Measurements from ENCODE around the gene HBB.

HBB gene

DNA sequence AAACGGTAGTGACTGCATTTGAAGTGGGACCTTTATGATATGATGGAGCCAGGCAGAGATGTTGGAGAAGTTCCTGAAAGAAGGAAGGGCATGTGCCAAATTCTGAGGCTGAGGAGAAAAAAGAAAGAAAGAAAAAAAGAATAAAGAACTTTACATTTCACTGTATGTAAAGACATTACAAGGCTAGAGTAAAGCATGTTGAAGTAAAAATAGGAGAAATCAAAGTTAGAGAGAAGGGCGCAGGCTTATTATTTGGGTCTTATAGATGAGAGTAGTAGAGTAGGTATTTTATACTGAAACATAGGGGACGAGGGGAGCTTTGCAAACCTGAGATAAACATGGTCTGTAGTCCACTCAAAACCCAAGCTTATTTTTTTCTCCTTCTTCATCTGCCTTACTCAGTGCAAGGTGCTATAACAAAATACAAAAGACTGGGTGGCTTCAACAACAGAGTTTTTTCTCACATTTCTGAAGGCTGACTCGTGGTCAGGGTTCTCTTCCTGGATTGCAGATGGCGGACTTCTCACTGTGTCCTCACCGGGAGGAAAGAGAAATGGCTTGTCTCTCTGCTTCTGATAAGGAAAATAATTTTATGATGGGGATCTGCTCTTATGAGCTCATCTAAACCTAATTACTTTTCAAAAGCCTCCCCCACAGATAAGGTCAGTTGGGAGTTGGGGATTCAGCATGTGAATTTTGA is 20.1 kb upstream of the HBB start:
- DNase-seq: no peak

DNA sequence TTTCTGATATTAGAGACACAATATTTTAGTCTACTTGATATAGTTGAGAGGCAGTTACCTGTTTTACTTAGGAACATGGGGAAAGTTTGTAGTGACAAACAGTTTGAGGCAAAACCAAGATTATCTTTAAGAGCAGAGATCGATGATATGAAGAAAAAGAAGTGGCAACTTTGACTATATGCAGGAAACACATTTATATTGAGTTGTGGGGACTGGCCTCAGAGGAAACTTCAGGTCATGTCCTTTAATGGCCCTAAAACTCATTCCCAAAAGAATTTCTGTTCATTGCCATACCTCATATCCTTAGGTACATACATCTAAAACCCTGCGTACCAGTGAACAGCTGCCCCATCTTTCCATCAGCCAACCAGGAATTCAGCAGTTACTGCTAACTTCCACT is 18.3 kb upstream of the HBB start:
- no peak for DNase-seq

DNA sequence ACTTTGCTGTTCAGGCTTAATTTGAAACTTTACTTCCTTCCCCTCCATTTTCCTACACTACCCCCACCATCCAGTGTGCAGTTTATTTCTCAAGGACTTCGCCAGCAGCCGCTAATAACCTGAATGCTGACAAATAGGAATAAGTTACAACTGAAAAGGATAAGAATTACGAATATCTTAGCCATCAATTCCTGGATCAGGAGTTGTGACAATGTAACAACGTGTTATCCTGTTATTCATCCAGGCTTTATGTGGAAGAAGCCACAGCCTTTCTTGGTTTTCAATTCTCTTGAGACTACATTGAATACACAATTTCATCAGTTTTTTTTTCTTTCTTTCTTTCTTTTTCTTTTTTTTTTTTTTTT is 16.9 kb upstream of the HBB start:
- DNase-seq: no peak

DNA sequence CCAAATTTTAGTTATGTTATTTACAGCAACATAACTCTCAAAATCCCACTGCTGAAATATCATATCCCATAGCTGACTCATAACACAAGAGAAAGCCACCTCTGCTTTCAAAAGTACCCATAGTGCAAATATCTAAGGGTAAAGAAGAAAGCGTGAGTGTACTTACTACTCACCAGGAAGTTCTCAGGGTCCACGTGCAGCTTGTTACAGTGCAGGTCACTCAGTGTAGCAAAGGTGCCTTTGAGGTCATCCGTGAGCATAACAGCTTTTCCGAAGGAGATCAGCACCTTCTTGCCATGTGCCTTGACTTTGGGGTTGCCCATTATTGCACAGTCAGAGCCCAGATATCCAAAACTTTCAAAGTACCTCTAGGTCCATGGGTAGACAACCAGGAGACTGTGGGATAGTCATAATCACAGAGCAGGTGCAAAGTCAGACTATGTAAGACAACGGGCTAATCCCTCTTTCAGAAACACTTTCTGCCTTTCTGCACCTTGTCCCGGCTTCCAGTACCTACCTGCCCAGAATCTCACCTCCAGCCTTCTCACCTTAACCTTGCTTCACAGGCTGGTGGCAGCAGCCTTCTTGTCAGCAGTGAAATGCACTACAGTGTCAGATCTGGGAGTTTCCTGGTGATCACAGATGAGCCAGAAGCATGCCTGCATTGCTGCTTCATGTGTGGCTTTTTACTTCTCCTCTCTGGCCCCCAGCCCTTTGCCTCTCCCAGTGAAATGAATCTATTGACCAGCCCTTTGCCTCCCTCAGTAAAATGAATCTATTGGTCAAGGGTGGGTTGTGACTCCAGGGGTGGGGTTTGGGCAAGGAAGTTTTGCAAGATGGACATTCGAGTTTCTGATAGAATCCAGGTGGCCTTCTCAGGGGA is 16.3 kb upstream of the HBB start:
- DNase-seq: no peak

DNA sequence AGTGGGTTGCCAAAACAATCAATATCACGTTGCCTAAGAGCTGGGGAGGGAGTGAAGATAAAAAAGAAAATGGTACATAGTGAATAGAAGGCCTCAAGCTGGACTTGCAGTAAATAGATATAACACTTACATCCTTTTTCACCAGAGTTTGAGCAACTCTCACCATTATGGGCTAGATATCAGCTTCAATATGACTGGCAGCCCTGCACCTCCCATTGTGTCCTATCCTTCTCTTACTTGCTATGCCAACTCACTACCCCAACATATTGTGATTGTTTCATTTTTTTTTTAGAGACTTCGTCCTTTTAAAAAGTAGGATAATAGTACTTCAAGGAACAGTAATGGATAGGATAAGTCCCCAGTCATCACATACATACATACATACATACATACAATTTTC is 15.3 kb upstream of the HBB start:
- no peak for DNase-seq

DNA sequence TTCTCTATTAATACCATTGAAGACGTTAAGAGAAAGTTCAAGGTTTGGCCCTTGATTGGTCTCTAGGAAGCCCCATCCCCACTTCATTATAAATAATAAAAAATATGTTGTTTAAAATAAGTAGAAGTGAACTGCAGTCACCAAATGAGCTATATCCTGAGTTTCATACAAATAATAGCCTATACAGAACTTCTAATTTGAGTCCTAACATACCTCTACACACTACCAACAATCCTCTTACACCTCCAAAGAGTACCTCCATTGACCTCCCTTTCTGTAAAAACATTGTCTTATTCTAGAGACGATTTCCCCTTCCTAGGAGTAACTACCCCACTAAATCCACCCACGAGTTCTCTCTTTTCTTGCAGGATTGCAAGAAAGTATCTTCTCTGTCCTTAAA is 14.6 kb upstream of the HBB start:
- DNase-seq: no peak

DNA sequence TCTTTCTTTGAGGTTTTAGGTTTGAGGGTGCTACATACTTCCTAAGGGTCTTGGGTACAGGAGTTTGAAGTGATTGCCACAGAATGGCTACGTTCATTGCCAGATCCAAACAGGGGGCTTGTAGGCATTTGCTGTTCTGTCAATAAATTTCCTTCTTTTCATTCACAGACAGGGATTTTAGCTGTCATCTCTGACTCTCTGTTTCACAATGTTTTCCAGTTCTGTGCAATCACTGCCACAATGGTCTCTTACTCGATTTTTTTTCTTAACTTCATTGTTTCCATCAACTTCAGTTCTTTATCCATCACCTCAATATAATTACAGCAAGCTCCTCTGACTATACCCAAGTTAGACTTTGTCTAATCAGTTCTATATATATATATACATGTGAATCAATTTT is 13.6 kb upstream of the HBB start:
- no peak for DNase-seq

DNA sequence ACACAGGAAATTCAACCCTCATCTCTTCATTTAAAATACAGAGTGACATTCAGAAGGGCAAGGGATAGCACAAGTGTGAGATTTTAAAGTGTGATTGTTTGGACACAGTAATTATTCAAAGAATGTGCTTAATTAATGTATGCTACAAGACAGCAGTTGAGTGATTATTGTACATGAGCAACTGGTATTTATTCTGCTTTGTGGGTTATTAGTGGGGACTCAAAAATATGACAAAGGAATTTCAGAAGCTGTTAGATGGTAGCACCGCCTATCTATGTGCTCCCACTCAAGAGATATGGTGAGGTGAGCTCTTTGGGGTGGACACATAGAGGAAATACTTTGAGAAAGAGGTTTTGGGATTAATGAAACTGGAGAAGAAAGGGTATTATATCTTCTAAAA is 13.2 kb upstream of the HBB start:
- no peak for DNase-seq

DNA sequence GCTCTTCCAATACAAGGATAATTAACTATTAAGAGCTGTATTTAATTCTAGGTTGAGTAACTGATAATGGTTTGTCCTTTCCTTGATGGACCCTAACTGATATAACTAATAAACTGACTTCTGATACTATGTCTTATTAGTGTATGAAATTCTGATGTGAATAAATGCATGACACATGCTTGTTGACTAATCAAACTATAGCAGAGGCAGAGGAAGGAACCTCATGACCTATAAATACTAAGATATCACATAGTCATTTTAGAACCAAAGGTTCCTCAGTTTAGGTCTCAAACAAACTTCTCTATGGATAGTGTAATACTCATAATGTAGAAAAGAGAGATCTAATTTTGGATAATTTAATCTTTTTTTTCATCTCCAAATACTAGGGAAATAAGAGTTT is 12.2 kb upstream of the HBB start:
- no peak for DNase-seq

DNA sequence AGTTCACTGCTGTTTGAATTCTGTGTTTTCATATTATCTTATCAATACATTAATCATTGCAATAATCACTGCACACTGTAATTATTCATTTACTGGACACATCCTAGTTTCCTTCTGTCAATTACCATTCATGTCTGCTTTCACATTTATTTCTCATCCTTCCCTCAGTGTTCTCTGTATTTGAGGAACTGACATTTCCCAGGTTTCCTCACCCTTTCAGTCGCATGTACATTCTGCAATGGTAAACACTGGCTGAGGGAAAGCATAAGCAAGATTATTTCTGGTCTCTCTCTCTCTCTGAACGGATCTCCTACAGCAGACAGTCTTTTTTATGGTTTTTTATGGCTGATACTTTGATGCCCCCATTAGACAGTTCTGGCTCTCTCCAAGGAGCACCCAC is 11.6 kb upstream of the HBB start:
- no peak for DNase-seq

DNA sequence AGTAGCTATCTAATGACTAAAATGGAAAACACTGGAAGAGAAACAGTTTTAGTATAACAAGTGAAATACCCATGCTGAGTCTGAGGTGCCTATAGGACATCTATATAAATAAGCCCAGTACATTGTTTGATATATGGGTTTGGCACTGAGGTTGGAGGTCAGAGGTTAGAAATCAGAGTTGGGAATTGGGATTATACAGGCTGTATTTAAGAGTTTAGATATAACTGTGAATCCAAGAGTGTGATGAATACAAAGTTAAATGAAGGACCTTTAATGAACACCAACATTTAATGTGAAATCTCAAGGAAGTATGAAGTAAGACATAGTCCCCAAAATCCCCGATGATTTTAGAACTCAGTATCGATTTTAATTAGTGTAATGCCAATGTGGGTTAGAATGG is 10.5 kb upstream of the HBB start:
- no peak for DNase-seq

DNA sequence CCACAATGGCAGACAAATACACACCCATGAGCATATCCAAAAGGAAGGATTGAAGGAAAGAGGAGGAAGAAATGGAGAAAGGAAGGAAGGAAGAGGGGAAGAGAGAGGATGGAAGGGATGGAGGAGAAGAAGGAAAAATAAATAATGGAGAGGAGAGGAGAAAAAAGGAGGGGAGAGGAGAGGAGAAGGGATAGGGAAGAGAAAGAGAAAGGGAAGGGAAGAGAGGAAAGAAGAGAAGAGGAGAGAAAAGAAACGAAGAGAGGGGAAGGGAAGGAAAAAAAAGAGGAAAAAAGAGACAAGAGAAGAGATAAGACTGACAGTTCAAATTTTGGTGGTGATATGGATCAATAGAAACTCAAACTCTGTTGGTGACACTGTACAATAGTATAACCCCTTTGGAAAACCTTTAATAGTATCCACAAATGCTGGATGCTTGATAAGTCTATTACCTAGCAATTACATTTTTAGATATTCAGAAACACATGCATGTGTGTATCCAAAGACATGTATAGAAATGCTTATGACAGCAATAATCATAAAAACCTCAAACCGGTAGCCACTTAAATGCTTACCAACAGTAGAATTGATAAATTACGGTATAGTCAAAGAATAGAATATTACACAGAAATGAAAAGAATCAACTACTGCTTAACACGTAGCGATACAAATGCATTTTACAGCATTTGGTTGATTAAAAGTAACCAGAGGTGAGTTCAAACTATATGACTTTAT is 8.7 kb upstream of the HBB start:
- no peak for DNase-seq

DNA sequence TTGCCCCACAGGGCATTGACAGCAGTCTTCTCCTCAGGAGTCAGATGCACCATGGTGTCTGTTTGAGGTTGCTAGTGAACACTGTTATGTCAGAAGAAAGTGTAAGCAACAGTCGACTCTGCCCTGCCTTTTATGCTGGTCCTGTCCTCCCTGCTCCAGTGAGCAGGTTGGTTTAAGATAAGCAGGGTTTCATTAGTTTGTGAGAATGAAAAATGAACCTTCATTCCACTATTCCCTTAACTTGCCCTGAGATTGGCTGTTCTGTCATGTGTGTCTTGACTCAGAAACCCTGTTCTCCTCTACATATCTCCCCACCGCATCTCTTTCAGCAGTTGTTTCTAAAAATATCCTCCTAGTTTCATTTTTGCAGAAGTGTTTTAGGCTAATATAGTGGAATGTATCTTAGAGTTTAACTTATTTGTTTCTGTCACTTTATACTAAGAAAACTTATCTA is 7.5 kb upstream of the HBB start, which contains the start of gene HBD:
HBD (minus strand) TSS at position 103 of the 454 bp plus-strand sequence; CDS start at position 53, 50 bp downstream.
- DNase-seq: no peak

DNA sequence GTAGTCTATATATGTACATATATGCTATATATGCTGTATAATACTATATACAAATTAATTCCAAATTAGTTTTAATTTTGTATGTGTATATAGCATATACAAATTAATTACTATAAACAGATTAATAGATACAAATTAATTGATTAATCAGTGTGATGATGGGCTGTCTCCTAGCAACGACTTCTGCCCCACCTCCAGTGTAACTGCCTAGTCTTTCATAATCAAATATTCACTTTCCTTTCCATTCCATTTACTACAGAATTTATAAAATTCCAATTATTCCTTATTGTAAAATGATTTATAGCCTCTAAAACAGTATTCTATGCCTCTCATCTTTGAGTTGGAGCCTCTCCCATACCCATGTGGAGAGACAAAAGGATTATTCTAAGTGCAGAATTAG is 6.4 kb upstream of the HBB start:
- no peak for DNase-seq

DNA sequence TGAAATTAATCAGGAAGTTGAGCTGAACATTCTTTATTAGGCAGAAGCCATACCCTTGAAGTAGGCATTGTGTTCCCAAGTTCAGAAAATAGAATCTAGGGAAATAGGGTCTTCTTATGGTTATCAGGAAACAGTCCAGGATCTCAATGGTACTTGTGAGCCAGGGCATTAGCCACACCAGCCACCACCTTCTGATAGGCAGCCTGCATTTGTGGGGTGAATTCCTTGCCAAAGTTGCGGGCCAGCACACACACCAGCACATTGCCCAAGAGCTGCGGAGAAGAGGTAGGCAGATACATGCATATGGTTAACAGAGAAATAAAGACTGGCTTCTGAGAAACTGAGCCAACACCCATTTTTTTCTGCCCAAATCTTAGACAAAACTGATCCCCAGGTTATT is 6.0 kb upstream of the HBB start:
- no peak for DNase-seq

DNA sequence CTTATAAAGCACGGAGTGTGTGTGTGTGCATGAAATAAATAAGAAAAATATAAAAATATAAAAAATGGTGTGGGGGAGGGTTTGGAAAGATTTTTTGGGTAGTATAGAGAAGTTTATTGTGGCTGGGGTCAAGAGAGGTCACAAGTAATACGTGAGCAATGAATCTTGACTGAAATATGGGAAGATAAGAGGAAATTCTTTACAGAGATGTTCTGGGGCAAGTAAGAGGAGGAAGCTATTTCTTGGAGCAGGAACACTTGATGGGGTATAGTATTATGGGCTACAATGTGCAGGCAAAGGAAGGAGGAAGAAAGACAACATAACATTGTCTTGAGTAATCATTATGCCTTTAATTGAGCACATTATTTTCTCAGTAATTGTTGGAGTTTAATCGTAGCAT is 5.3 kb upstream of the HBB start:
- DNase-seq: no peak

DNA sequence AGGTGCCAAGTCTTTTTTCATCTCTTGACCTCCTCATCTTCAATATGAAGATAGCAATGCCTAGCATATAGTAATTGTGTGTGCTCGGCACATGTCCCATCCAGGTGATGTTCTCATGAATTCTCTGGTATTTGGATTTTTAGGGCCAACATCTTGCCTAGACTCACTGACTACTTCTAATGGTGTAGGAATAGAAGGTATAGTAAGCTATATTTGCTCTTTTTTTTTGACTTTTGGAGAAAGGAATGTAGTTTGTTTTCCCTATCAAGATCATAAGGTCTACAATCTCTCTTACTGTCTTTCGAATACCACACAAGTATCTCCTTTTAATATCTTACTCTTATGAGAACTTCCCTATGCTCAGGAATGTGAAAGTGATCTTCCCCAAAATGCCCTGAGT is 4.2 kb upstream of the HBB start:
- DNase-seq: no peak

DNA sequence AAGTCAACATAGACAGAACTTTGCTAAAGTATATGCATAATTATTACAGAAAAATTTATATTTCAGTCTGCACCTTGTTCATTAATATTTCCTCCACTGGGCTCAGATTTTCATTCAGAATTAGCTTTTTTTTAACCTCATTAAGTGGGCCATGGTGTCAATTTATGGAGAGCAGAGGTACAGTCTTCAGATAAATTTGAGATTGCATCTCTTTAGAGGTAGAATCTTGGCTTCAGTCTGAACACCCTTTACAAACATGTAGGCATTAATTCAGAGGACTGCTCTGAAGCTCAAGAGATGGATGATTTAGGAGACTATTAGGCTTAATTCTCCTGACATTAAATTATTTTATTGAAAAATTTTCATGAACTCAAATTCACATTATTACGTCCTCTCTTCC is 3.4 kb upstream of the HBB start:
- DNase-seq: no peak

DNA sequence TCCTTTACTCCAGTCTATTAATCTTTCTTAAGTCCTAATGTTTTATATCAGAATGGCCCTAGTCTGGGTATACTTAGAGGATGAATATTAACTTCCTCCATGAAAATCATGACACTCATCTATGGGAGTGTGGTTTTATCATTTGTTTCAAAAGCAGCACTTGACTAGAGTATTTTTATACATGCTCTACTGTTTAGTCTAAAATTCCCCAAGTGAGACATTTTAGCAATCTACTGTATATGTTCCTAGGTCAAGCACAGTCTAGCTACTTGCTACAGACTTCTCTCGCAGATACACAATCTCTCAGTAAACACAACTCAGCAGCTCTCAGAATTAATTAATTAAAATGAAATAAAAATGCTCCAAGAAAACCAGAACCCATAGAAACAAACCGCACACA is 2.9 kb upstream of the HBB start:
- DNase-seq: no peak

DNA sequence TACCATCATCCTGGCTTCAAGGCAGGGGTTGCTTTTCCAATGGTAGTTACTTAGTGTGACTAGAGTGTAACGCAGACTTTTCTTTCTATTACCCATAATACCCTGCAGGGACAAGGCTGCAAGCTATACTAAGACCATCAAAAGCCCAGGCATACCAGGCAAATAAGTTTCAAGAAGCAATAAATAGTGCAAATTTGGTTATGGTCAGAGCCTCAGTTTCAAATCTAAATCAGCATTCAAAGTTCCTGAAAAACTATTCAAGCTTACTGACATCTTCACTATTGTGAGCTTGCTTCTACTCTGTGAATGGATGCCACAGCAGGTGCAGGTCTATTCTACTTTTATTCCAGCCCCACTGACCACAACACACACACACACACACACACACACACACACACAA is 2.5 kb upstream of the HBB start:
- DNase-seq: no peak

DNA sequence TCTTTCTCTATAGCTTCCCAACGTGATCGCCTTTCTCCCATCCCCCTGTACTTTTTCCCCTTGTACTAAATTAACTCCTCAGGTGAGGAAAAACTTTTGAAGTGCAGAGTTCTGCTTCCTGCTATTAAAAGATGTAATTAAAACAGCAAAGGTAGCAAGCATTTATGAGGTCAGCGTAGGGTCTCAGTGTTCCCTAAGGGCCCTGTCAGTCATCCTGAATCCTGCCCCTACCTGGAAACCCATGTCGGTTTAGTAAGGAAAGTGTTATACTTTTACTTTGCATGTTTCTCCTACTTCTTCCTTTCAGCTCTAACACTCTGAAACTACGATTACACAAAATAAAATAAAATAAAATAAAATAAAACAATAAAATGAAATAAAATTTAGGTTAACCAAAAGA is 1.3 kb upstream of the HBB start:
- no peak for DNase-seq

DNA sequence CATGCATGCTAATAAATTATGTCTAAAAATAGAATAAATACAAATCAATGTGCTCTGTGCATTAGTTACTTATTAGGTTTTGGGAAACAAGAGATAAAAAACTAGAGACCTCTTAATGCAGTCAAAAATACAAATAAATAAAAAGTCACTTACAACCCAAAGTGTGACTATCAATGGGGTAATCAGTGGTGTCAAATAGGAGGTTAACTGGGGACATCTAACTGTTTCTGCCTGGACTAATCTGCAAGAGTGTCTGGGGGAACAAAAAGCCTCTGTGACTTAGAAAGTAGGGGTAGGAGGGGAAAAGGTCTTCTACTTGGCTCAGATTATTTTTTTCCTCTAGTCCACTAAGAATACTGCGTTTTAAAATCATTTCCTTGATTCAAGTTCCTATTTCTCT is 810 bp upstream of the HBB start:
- no peak for DNase-seq

DNA sequence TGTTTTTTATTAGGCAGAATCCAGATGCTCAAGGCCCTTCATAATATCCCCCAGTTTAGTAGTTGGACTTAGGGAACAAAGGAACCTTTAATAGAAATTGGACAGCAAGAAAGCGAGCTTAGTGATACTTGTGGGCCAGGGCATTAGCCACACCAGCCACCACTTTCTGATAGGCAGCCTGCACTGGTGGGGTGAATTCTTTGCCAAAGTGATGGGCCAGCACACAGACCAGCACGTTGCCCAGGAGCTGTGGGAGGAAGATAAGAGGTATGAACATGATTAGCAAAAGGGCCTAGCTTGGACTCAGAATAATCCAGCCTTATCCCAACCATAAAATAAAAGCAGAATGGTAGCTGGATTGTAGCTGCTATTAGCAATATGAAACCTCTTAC is 1.4 kb downstream of the HBB start:
- DNase-seq: no peak

Measured in NCI-H2029 treated with DMSO at 0.1 percent for 48 hours (cell line).